SK-N-SH (cell line): Measurements from ENCODE around the gene GPR55. TPM values are rescaled to one million over a fixed set of nuclear protein-coding genes. Genes with fewer than 3 reads are reported as not detected.

Source experiments
- CTCF ChIA-PET: fragments of 300-600, 350-600 bp; formaldehyde crosslinking; extraction: SDS; loops from one replicate; lab custom pipeline; 2021; lab: Yijun Ruan, JAX
- POLR2A ChIA-PET: fragments of 350-600 bp; sonication (Branson Sonifier 250); formaldehyde crosslinking; extraction: SDS; loops from one replicate; lab custom pipeline; 2020; ENCODE audit warnings: antibody characterized with exemption, inconsistent platforms; lab: Yijun Ruan, JAX
- DNase-seq: peaks from one replicate; pipeline ENCODE4 v3.0.0; 2012
- H2AFZ ChIP-seq: fragments of 200-600 bp; sonication (generic); 2 replicates; pipeline ENCODE4 v1.8.1; 2016; ENCODE audit warnings: antibody characterized with exemption, mild to moderate bottlenecking, low read depth
- H3F3A ChIP-seq: fragments of 200-600 bp; sonication (generic); replicated peaks from 2 replicates; pipeline ENCODE3; 2016; ENCODE audit warnings: antibody characterized with exemption, mild to moderate bottlenecking; ENCODE audit not compliant: insufficient read depth
- H3K27ac ChIP-seq, 2 experiments: fragments of 200-500 bp in 1 of 2; fragments of 200-600 bp in 1 of 2; sonication (Bioruptor generic) in 1 of 2; sonication (generic), shearing (Covaris generic) in 1 of 2; 2 replicates each; pipeline versions ENCODE4 v1.5.1 to v1.6.1; 2014 to 2016; ENCODE audit warnings: low read depth in 2 of 2, inconsistent platforms in 1 of 2, low read length in 1 of 2, mild to moderate bottlenecking in 1 of 2, mixed read lengths in 1 of 2
- H3K27me3 ChIP-seq: fragments of 200-600 bp; sonication (generic), shearing (Covaris generic); 2 replicates; pipeline ENCODE4 v1.6.1; 2016; ENCODE audit warnings: mixed run types; ENCODE audit not compliant: insufficient read depth
- H3K36me3 ChIP-seq, 2 experiments: fragments of 200-500 bp in 1 of 2; fragments of 200-600 bp in 1 of 2; sonication (Bioruptor generic) in 1 of 2; sonication (generic) in 1 of 2; replicated peaks in 1 of 2; 2 replicates each; pipeline versions ENCODE3 to v1.5.1; 2014 to 2016; ENCODE audit warnings: low read length in 1 of 2, mild to moderate bottlenecking in 1 of 2; ENCODE audit not compliant: insufficient read depth in 2 of 2, control insufficient read depth in 1 of 2
- H3K4me1 ChIP-seq, 2 experiments: fragments of 200-500 bp in 1 of 2; fragments of 200-600 bp in 1 of 2; sonication (Bioruptor generic) in 1 of 2; sonication (generic), shearing (Covaris generic) in 1 of 2; 2 replicates each; pipeline versions ENCODE4 v1.5.1 to v1.6.1; 2014 to 2016; ENCODE audit warnings: low read depth in 1 of 2, low read length in 1 of 2, mixed run types in 1 of 2; ENCODE audit not compliant: insufficient read depth in 2 of 2, control insufficient read depth in 1 of 2
- H3K4me2 ChIP-seq: fragments of 200-600 bp; sonication (generic), shearing (Covaris generic); 2 replicates; pipeline ENCODE4 v1.6.1; 2017; ENCODE audit warnings: mixed run types
- H3K4me3 ChIP-seq, 2 experiments: fragments of 200-500 bp in 1 of 2; fragments of 200-600 bp in 1 of 2; sonication (Bioruptor generic) in 1 of 2; sonication (generic), shearing (Covaris generic) in 1 of 2; 2 replicates each; pipeline versions ENCODE4 v1.5.1 to v1.8.1; 2014 to 2016; ENCODE audit warnings: low read depth in 2 of 2, inconsistent platforms in 1 of 2, low read length in 1 of 2, mild to moderate bottlenecking in 1 of 2, mixed read lengths in 1 of 2, moderate library complexity in 1 of 2
- H3K79me2 ChIP-seq: fragments of 200-600 bp; sonication (generic); 2 replicates; pipeline ENCODE4 v1.8.1; 2017; ENCODE audit warnings: mild to moderate bottlenecking; ENCODE audit not compliant: insufficient read depth
- H3K9ac ChIP-seq: fragments of 200-600 bp; sonication (generic); 2 replicates; pipeline ENCODE4 v1.6.1; 2017; ENCODE audit warnings: mixed run types
- H3K9me2 ChIP-seq: fragments of 200-600 bp; sonication (generic); 2 replicates; pipeline ENCODE4 v1.6.1; 2017; ENCODE audit warnings: mixed run types
- H3K9me3 ChIP-seq: fragments of 200-600 bp; sonication (generic); 2 replicates; pipeline ENCODE4 v1.6.1; 2017; ENCODE audit warnings: mixed run types, mild to moderate bottlenecking, moderate library complexity
- H4K20me1 ChIP-seq: fragments of 200-600 bp; sonication (generic); 2 replicates; pipeline ENCODE4 v1.6.1; 2017; ENCODE audit warnings: mild to moderate bottlenecking, mixed run types; ENCODE audit not compliant: insufficient read depth
- ELF1 ChIP-seq: IDR thresholded peaks from 2 replicates; pipeline ENCODE4 v1.4.0; 2012
- EZH2phosphoT487 ChIP-seq: fragments of 200-600 bp; sonication (generic); IDR thresholded peaks from 2 replicates; pipeline ENCODE4 v1.6.1; 2017; ENCODE audit warnings: low read depth, mixed run types, mild to moderate bottlenecking, antibody characterized with exemption, moderate library complexity, borderline replicate concordance
- FOSL2 ChIP-seq: IDR thresholded peaks from 2 replicates; pipeline ENCODE4 v1.4.0; 2012; ENCODE audit warnings: low read depth, mild to moderate bottlenecking, moderate library complexity, borderline replicate concordance
- FOXM1 ChIP-seq: IDR thresholded peaks from 2 replicates; pipeline ENCODE4 v1.4.0; 2012; ENCODE audit warnings: low read depth, mild to moderate bottlenecking
- JUND ChIP-seq: IDR thresholded peaks from 2 replicates; pipeline ENCODE4 v1.4.0; 2012
- MEF2A ChIP-seq: IDR thresholded peaks from 2 replicates; pipeline ENCODE4 v1.4.0; 2012; ENCODE audit warnings: low read depth, borderline replicate concordance
- RAD21 ChIP-seq: IDR thresholded peaks from 2 replicates; pipeline ENCODE4 v1.6.1; 2012; ENCODE audit warnings: mild to moderate bottlenecking, low read length
- SMC3 ChIP-seq: IDR thresholded peaks from 2 replicates; pipeline ENCODE4 v1.6.1; 2012; ENCODE audit warnings: low read depth, low read length, improper control_type of control experiment
- TAF1 ChIP-seq: IDR thresholded peaks from 2 replicates; pipeline ENCODE4 v1.6.1; 2012; ENCODE audit warnings: low read depth, mild to moderate bottlenecking, low read length, moderate library complexity, borderline replicate concordance
- YY1 ChIP-seq: IDR thresholded peaks from 2 replicates; pipeline ENCODE4 v1.4.0; 2012; ENCODE audit warnings: low read depth, mild to moderate bottlenecking
- WGBS: methylation state at CpG from one replicate; pipeline ENCODE4 v1.1.6; 2017; ENCODE audit warnings: low lambda C conversion rate; 5-methylcytosine and 5-hydroxymethylcytosine counted together
- polyA plus RNA-seq, 3 experiments: library from polyadenylated mRNA; depleted of rRNA; stranded (reverse); fragments of >200 nt; gene quantifications; 2 replicates each; pipeline ENCODE4 v1.2.3, GENCODE V29; 2012
- TF ChIP-seq, protein P1 (sequence below): IDR thresholded peaks from 2 replicates; pipeline ENCODE4 v1.4.0; 2012; ENCODE audit warnings: low read depth, borderline replicate concordance
- TF ChIP-seq, protein P2 (sequence below): fragments of 150-350 bp; IDR thresholded peaks from 2 replicates; pipeline ENCODE4 v1.6.1; 2016; ENCODE audit warnings: mild to moderate bottlenecking, low read depth, low read length
- TF ChIP-seq, protein P3 (sequence below): IDR thresholded peaks from 2 replicates; pipeline ENCODE4 v1.4.0; 2012; ENCODE audit warnings: low read depth, borderline replicate concordance

The GPR55 gene
- polyA plus RNA-seq, 1 of the 3 experiments (the other 2 are of a cell fraction) = not detected

DNA sequence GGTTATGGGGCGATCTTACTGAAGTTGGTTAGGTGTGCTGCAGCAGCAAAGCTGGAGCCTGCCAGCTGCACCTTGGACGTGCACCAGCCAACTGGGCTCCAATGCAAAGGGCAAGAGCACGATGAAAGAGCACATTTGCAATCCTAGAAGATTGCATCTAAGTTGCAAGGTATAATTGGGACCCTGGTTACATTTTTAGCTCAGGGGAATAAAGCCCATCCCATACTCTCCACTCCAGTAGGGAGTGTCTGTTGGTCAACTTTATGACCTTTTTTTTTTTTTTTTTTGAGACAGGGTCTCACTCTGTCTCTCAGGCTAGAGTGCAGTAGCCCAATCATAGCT lies 22.2 kb upstream of the GPR55 start:
- no peaks in the 10 kb centered on the region for H4K20me1 ChIP-seq
- no peak overlapping the region for H2AFZ ChIP-seq
- DNase-seq = no peak
- no peak overlapping the region for H3K4me3 ChIP-seq
- no peaks in the 10 kb centered on the region for H3F3A ChIP-seq
- H3K9me3 ChIP-seq = no peaks in the 10 kb centered on the region
- WGBS = 54% methylated on average over 3 of the region's 3 CpGs
- H3K9ac ChIP-seq = no peak overlapping the region
- ChIA-PET CTCF (interaction anchor here (0.6 to 2.0 kb wide), 7 partner anchors 10 to 138 kb away, joined by 3 to 8 read pairs (median 3); no protein-coding TSS in a partner anchor), POLR2A (no interaction called here)
- no peaks in the 10 kb centered on the region for H3K9me2 ChIP-seq
- no peaks in the 10 kb centered on the region for H3K4me1 ChIP-seq
- no peak overlapping the region for H3K4me2 ChIP-seq
- H3K27me3 ChIP-seq = no peaks in the 10 kb centered on the region; the same call in 1 of the 2 replicates
- no peaks in the 10 kb centered on the region for H3K36me3 ChIP-seq
- H3K79me2 ChIP-seq = no peaks in the 10 kb centered on the region
- no peak overlapping the region for H3K27ac ChIP-seq
- TF ChIP-seq FOSL2 (no peak), RAD21 (no peak), FOXM1 (no peak)
- TF ChIP-seq, protein P1, sequence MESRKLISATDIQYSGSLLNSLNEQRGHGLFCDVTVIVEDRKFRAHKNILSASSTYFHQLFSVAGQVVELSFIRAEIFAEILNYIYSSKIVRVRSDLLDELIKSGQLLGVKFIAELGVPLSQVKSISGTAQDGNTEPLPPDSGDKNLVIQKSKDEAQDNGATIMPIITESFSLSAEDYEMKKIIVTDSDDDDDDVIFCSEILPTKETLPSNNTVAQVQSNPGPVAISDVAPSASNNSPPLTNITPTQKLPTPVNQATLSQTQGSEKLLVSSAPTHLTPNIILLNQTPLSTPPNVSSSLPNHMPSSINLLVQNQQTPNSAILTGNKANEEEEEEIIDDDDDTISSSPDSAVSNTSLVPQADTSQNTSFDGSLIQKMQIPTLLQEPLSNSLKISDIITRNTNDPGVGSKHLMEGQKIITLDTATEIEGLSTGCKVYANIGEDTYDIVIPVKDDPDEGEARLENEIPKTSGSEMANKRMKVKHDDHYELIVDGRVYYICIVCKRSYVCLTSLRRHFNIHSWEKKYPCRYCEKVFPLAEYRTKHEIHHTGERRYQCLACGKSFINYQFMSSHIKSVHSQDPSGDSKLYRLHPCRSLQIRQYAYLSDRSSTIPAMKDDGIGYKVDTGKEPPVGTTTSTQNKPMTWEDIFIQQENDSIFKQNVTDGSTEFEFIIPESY = no peak

DNA sequence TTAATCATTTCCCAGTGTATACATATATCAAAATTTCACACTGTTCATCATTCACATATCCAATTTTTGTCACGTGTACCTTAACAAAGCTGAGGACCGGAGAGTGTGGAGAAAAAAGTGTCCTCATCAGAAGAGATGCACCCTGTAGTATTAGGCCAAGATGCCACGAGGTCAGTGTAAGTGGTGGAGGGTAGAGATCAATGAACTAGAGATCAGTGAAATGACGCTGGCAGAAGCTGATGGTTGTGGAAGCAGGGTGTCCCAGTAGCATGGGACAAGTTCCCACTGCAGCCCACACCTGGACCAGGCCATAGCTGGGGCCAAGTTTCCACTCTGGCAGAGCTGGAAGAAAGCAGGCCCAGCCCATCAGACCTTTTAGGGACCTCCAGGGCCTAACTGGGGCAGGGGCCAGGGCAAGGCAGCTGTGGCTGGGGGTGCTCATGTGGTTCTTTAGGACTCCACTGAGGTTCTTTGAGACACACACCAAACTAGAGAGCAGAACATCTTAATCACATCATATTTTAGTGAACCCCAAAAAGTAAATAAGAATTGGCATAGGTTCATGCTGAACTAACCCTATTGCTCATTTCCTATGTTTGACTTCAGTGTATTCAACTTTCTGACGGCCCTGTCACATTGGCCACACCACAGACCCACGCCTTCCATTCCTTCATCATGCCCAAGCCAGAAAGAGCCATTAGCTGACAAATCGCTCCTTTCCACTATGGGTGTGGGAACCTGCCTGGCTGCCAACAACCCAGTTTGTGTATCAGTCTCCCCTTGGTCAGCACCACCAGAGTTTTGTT lies 21.6 kb upstream of the GPR55 start:
- no peaks in the 10 kb centered on the region for H3K36me3 ChIP-seq

More for the DNA sequence above, 21.6 kb upstream of the GPR55 start:
- Histone ChIP-seq H3K4me1 (no peaks in the 10 kb centered on the region), H2AFZ (no peak overlapping the region), H3K27me3 (no peaks in the 10 kb centered on the region; the same call in 1 of the 2 replicates), H3K4me2 (no peak overlapping the region), H3K27ac (no peak overlapping the region), H3K9ac (no peak overlapping the region), H3K9me3 (no peaks in the 10 kb centered on the region), H3K79me2 (no peaks in the 10 kb centered on the region), H3F3A (no peaks in the 10 kb centered on the region), H3K4me3 (no peak overlapping the region), H3K9me2 (no peaks in the 10 kb centered on the region), H4K20me1 (no peaks in the 10 kb centered on the region)
- DNase-seq = no peak
- WGBS = 59% methylated on average over 7 of the region's 7 CpGs
- POLR2A ChIA-PET = no interaction called here
- CTCF ChIA-PET = interaction anchor here (0.6 to 2.0 kb wide), 7 partner anchors 9 to 137 kb away, joined by 3 to 8 read pairs (median 3); no protein-coding TSS in a partner anchor
- TF ChIP-seq JUND (no peak), MEF2A (no peak), EZH2phosphoT487 (no peak), YY1 (no peak), SMC3 (no peak), ELF1 (no peak), TAF1 (no peak)
- TF ChIP-seq, protein P2, sequence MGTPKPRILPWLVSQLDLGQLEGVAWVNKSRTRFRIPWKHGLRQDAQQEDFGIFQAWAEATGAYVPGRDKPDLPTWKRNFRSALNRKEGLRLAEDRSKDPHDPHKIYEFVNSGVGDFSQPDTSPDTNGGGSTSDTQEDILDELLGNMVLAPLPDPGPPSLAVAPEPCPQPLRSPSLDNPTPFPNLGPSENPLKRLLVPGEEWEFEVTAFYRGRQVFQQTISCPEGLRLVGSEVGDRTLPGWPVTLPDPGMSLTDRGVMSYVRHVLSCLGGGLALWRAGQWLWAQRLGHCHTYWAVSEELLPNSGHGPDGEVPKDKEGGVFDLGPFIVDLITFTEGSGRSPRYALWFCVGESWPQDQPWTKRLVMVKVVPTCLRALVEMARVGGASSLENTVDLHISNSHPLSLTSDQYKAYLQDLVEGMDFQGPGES = no peak
- TF ChIP-seq, protein P3, sequence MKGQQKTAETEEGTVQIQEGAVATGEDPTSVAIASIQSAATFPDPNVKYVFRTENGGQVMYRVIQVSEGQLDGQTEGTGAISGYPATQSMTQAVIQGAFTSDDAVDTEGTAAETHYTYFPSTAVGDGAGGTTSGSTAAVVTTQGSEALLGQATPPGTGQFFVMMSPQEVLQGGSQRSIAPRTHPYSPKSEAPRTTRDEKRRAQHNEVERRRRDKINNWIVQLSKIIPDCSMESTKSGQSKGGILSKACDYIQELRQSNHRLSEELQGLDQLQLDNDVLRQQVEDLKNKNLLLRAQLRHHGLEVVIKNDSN = no peak
